ENCODE measurements around the gene SEL1L2. TPM values are rescaled to one million over a fixed set of nuclear protein-coding genes. Genes with fewer than 3 reads are reported as not detected.

SEL1L2 gene
- total RNA-seq, 2 experiments from 2014 or later = not detected

DNA sequence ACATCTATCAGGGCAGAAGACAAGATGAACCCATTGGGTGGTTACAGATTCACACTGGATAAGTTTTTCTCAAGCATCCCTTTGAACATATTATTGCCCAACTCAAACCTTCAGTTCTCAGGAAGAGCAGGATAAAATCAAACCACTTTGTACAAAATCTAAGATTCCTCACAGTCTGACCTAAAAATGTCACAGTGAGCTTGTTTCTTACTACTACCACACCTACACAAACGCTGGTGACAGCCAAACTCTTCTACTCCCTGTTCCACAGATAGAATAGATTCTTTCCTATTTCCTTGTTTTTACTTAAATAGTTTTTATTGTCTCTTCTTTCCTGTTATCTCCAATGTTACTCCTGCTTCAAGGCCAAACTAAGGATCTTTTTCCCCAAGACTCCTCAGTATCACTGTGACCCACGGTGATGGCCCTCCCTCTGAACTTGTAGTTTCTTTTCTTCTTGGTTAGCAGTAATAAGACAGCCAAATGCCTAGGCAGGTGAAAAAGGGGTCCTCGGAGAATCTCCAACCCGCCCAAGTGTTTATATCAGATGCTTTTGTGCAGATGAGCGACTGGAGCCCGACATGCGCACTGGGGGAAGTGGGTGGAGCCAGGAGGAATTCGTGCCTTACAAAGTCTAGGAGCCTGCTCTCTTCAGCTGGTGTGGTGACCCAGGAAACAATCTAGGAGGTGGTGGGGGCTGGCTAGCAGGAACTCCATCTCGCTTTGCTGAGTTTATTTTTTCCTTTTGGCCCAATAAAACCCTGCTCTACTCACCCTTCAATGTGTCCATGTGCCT, 53.4 kb downstream of the SEL1L2 start:
- H3K36me3 Mint-ChIP-seq (ENCODE audit: low read depth) = no peaks in the 10 kb centered on the region
- ATAC-seq (no peak), DNase-seq (no peak)
- ChIA-PET POLR2A (no interaction called here), CTCF (no interaction called here)
- H3K9me3 Mint-ChIP-seq = no peaks in the 10 kb centered on the region
- no peak overlapping the region for H3K27ac Mint-ChIP-seq
- intact Hi-C loops (cut with micrococcal nuclease) = no loop called here
- no peak overlapping the region for H3K4me3 Mint-ChIP-seq
- H3K27me3 Mint-ChIP-seq = peaks cover 3% of the 10 kb centered on the region
- H3K4me1 Mint-ChIP-seq (ENCODE audit: low read depth) = no peaks in the 10 kb centered on the region
- TF ChIP-seq, protein P1, sequence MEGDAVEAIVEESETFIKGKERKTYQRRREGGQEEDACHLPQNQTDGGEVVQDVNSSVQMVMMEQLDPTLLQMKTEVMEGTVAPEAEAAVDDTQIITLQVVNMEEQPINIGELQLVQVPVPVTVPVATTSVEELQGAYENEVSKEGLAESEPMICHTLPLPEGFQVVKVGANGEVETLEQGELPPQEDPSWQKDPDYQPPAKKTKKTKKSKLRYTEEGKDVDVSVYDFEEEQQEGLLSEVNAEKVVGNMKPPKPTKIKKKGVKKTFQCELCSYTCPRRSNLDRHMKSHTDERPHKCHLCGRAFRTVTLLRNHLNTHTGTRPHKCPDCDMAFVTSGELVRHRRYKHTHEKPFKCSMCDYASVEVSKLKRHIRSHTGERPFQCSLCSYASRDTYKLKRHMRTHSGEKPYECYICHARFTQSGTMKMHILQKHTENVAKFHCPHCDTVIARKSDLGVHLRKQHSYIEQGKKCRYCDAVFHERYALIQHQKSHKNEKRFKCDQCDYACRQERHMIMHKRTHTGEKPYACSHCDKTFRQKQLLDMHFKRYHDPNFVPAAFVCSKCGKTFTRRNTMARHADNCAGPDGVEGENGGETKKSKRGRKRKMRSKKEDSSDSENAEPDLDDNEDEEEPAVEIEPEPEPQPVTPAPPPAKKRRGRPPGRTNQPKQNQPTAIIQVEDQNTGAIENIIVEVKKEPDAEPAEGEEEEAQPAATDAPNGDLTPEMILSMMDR (IDR thresholded peaks at IDR 0.05) = no peak

GRCh38 chr20:13934992-13935894, 55.2 kb downstream of the SEL1L2 start:
- no peaks in the 10 kb centered on the region for H3K36me3 Mint-ChIP-seq (ENCODE audit: low read depth)
- H3K4me1 Mint-ChIP-seq (ENCODE audit: low read depth) = no peaks in the 10 kb centered on the region
- no peak overlapping the region for H3K27ac Mint-ChIP-seq
- H3K27me3 Mint-ChIP-seq = peaks cover 3% of the 10 kb centered on the region
- TF ChIP-seq, protein P1 (IDR thresholded peaks at IDR 0.05) = no peak
- DNase-seq (no peak), ATAC-seq (no peak)
- H3K9me3 Mint-ChIP-seq = no peaks in the 10 kb centered on the region
- CTCF ChIA-PET = interaction anchor here (0.8 kb wide), 1 partner anchor 8 kb away, joined by 3 read pairs; no protein-coding TSS in a partner anchor
- no peak overlapping the region for H3K4me3 Mint-ChIP-seq
- POLR2A ChIA-PET = no interaction called here
- intact Hi-C loops (cut with micrococcal nuclease) = no loop called here

- CTCF ChIA-PET = no interaction called here
- TF ChIP-seq, protein P1 (IDR thresholded peaks at IDR 0.05) = no peak
- no peak for DNase-seq
- no peak overlapping the region for H3K4me3 Mint-ChIP-seq
- no peaks in the 10 kb centered on the region for H3K36me3 Mint-ChIP-seq (ENCODE audit: low read depth)
- H3K9me3 Mint-ChIP-seq = no peaks in the 10 kb centered on the region
- POLR2A ChIA-PET = no interaction called here
- H3K4me1 Mint-ChIP-seq (ENCODE audit: low read depth) = no peaks in the 10 kb centered on the region
- ATAC-seq = no peak
- intact Hi-C loops (cut with micrococcal nuclease) = no loop called here
- no peak overlapping the region for H3K27ac Mint-ChIP-seq
- H3K27me3 Mint-ChIP-seq = no peaks in the 10 kb centered on the region
Measured at GRCh38 chr20:13930281-13930680, 60.1 kb downstream of the SEL1L2 start.

- POLR2A ChIA-PET = no interaction called here
- no peaks in the 10 kb centered on the region for H3K4me1 Mint-ChIP-seq (ENCODE audit: low read depth)
- CTCF ChIA-PET = no interaction called here
Measured at GRCh38 chr20:13929836-13930235, 60.6 kb downstream of the SEL1L2 start.

More at GRCh38 chr20:13929836-13930235, 60.6 kb downstream of the SEL1L2 start:
- Mint-ChIP-seq H3K27me3 (no peaks in the 10 kb centered on the region), H3K9me3 (no peaks in the 10 kb centered on the region), H3K4me3 (no peak overlapping the region), H3K27ac (no peak overlapping the region), H3K36me3 (ENCODE audit: low read depth) (no peaks in the 10 kb centered on the region)
- intact Hi-C loops (cut with micrococcal nuclease) = no loop called here
- TF ChIP-seq, protein P1 (IDR thresholded peaks at IDR 0.05) = no peak
- ATAC-seq (no peak), DNase-seq (no peak)

All from activated CD8-positive, alpha-beta T cell treated with anti-CD3 and anti-CD28 coated beads for 36 hours (primary cell).